LNCaP clone FGC (cell line): ENCODE measurements around the gene SELENOM.

ENCODE experiments used
- DNase-seq: peaks from one replicate; pipeline ENCODE4 v3.0.0-alpha.2; 2011; ENCODE audit warnings: low read depth
- H3K4me3 ChIP-seq: 2 replicates; pipeline ENCODE4 v1.5.1; 2011; ENCODE audit warnings: mild to moderate bottlenecking, low read depth, low read length, control low read depth
- CTCF ChIP-seq: IDR thresholded peaks from 2 replicates; pipeline ENCODE4 v1.5.1; 2012; ENCODE audit warnings: mild to moderate bottlenecking; ENCODE audit not compliant: control insufficient read depth, insufficient read depth; ENCODE audit errors: extremely low read depth

SELENOM gene

GRCh38 chr22:31103899-31104694 is 3.3 kb downstream of the SELENOM start:
- TF ChIP-seq CTCF = no peak
- DNase-seq = no peak
- no peak overlapping the region for H3K4me3 ChIP-seq

- no peak overlapping the region for H3K4me3 ChIP-seq
- no peak for DNase-seq
- no peak for TF ChIP-seq CTCF
These were observed 4.3 kb downstream of the SELENOM start for GRCh38 chr22:31103111-31103510.

- no peak for TF ChIP-seq CTCF
- no peak for DNase-seq
These were observed 4.8 kb downstream of the SELENOM start for GRCh38 chr22:31102441-31103081.

GRCh38 chr22:31100762-31101525 is 6.4 kb downstream of the SELENOM start:
- TF ChIP-seq CTCF = no peak
- H3K4me3 ChIP-seq = no peak overlapping the region
- DNase-seq = no peak

More at GRCh38 chr22:31102441-31103081, 4.8 kb downstream of the SELENOM start:
- no peak overlapping the region for H3K4me3 ChIP-seq

- DNase-seq = no peak
- no peak overlapping the region for H3K4me3 ChIP-seq
- no peak for TF ChIP-seq CTCF
These were observed 7.3 kb downstream of the SELENOM start for GRCh38 chr22:31099841-31100761.

GRCh38 chr22:31099386-31099785 is 8.0 kb downstream of the SELENOM start:
- no peak overlapping the region for H3K4me3 ChIP-seq
- no peak for TF ChIP-seq CTCF
- no peak for DNase-seq
